Measurements from ENCODE around the gene CGREF1. TPM values are rescaled to one million over a fixed set of nuclear protein-coding genes. Genes with fewer than 3 reads are reported as not detected.

Gene CGREF1
- total and polyA plus RNA-seq, 3 donors from 2014 or later: 6.6 to 11.1 (median 7.4) TPM

- no peak overlapping the region for H3K27ac ChIP-seq
- no peaks in the 10 kb centered on the region for H3K27me3 ChIP-seq
- intact Hi-C loops (cut with DNase I; ENCODE audit: low total_unique reads): loop anchor here (10.0 kb wide), 1 partner anchor 210 kb away; the partner anchor contains the start of gene UCN
- peaks cover 29% of the 10 kb centered on the region for H3K4me1 ChIP-seq
- H3K4me3 ChIP-seq: no peak overlapping the region
- no peak for TF ChIP-seq CTCF (IDR thresholded peaks at IDR 0.05)
- TF ChIP-seq POLR2A (IDR thresholded peaks at IDR 0.05): no peak
- no peak for DNase-seq
- no peaks in the 10 kb centered on the region for H3K36me3 ChIP-seq (ENCODE audit: low read depth, missing control alignments)
- WGBS, 2 donors: 95 to 96% methylated on average over 24 of the region's 24 CpGs
- H3K9me3 ChIP-seq: no peaks in the 10 kb centered on the region
These were observed 24.5 kb downstream of the CGREF1 start for GRCh38 chr2:27094353-27094984.

DNA sequence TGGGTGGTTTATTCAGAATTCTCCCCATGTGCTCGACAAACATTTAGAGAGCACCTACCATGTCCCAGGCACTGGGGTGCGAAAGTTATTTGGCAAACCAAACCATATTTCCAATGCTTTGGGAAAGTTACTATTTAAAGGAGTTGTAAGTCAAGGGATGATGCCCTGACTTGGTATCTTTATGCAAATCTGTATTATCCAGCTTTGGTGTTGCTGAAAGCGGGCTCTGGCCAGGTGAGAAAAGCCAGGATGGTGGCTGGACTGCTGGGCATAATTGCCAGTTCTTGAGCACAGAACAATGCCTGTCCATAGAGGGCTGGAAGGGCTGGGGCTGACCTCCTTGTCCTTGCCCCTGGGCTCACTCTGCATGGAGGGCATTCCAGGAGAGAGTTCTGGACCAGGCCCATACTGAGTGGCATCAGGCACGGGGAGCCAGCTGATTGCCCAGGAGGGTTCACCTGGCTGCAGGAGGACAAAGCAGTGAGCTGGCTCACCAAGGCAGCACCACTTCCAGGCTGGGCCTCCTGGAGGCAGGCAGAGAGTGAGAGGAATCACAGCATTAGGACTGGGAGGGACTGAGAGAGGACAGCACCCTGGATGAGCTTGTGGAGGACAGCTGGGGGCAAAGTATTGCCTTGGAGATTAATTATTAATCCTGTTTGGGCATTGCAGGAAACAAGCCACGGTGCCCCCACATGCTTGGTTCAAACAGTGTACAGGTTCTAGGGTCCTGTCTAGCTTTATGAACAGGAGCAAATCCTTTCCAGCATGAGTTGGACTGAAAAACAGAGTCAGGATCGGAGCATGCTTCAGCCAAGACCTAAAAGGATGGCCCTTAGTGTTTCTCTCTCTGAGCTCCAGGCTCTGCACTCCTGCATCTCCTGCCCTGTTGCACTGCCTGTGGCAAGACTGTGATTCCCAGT is 25.2 kb downstream of the CGREF1 start:
- H3K36me3 ChIP-seq (ENCODE audit: low read depth, missing control alignments): no peaks in the 10 kb centered on the region
- peaks cover 29% of the 10 kb centered on the region for H3K4me1 ChIP-seq
- no peaks in the 10 kb centered on the region for H3K27me3 ChIP-seq
- no peak for DNase-seq
- no peak overlapping the region for H3K27ac ChIP-seq
- H3K4me3 ChIP-seq: no peak overlapping the region
- no peaks in the 10 kb centered on the region for H3K9me3 ChIP-seq
- intact Hi-C loops (cut with DNase I; ENCODE audit: low total_unique reads): loop anchor here (10.0 kb wide), 1 partner anchor 211 kb away; the partner anchor contains the start of gene UCN
- no peak for TF ChIP-seq CTCF (IDR thresholded peaks at IDR 0.05)
- TF ChIP-seq POLR2A (IDR thresholded peaks at IDR 0.05): no peak
- WGBS, 2 donors: 92 to 97% methylated on average over 5 to 6 of the region's 6 CpGs

DNA sequence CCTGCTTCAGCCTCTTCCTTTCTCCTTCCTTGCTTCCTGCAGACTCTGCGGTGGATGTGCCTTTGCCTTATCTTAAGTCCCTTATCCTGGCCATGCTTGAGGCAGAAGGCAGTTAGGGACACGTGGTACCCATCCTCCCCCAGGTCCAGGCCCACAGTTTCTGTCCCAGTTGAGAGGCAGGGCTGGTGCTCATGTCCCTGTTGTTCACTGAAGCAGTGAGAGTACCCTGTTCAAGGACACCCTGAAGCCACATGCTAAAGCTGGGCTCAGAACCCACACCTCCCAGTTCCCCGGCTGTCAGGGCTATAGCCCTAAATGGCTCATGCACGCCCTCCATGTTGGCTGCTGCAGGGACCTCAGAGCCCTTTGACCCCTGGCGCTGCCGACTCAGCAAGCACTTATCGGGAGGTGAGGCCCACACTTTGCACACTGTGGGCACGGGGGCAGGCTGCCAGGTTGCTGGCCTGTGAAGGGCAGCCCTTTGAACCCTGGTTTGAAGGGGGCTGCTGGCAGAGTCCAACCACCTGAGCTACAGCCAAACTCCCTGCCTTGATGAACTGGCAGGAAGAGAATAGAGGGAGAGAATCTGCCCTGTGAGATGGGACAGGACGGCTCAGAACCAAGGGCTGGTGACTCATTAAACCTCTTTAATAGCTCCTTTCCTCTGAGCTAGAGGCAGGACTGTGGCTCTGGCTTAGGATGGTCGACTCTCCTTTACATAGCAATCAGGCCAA is 26.1 kb downstream of the CGREF1 start:
- intact Hi-C loops (cut with DNase I; ENCODE audit: low total_unique reads): loop anchor here (10.0 kb wide), 1 partner anchor 212 kb away; the partner anchor contains the start of gene UCN
- H3K9me3 ChIP-seq: no peaks in the 10 kb centered on the region
- peaks cover 29% of the 10 kb centered on the region for H3K4me1 ChIP-seq
- TF ChIP-seq POLR2A (IDR thresholded peaks at IDR 0.05): no peak
- TF ChIP-seq CTCF (IDR thresholded peaks at IDR 0.05): no peak
- WGBS, 2 donors: 42 to 53% methylated on average over 9 to 10 of the region's 10 CpGs
- no peaks in the 10 kb centered on the region for H3K27me3 ChIP-seq
- peak; percentile 86 for DNase-seq
- H3K4me3 ChIP-seq: no peak overlapping the region
- H3K36me3 ChIP-seq (ENCODE audit: low read depth, missing control alignments): no peaks in the 10 kb centered on the region
- peak overlapping the region; percentile 21 to 45 for H3K27ac ChIP-seq

- H3K27me3 ChIP-seq: no peaks in the 10 kb centered on the region
- no peak overlapping the region for H3K4me3 ChIP-seq
- intact Hi-C loops (cut with DNase I; ENCODE audit: low total_unique reads): loop anchor here (10.0 kb wide), 1 partner anchor 213 kb away; the partner anchor contains the start of gene UCN
- whole genome bisulfite sequencing, 2 donors: 68 to 75% methylated on average over 20 to 25 of the region's 25 CpGs
- peaks cover 29% of the 10 kb centered on the region for H3K4me1 ChIP-seq
- H3K9me3 ChIP-seq: no peaks in the 10 kb centered on the region
- no peak for DNase-seq
- no peak for TF ChIP-seq CTCF (IDR thresholded peaks at IDR 0.05)
- TF ChIP-seq POLR2A (IDR thresholded peaks at IDR 0.05): no peak
- H3K27ac ChIP-seq: peak overlapping the region in 1 of 2 donors; percentile 21
- H3K36me3 ChIP-seq (ENCODE audit: low read depth, missing control alignments): no peaks in the 10 kb centered on the region
These were observed 26.9 kb downstream of the CGREF1 start for GRCh38 chr2:27091746-27092695.
